Measurements from ENCODE around the gene PLIN4. TPM values are rescaled to one million over a fixed set of nuclear protein-coding genes. Genes with fewer than 3 reads are reported as not detected.

Gene PLIN4
- total and polyA plus RNA-seq, 8 donors: 3.5 to 64.7 (median 11.3) TPM

DNA sequence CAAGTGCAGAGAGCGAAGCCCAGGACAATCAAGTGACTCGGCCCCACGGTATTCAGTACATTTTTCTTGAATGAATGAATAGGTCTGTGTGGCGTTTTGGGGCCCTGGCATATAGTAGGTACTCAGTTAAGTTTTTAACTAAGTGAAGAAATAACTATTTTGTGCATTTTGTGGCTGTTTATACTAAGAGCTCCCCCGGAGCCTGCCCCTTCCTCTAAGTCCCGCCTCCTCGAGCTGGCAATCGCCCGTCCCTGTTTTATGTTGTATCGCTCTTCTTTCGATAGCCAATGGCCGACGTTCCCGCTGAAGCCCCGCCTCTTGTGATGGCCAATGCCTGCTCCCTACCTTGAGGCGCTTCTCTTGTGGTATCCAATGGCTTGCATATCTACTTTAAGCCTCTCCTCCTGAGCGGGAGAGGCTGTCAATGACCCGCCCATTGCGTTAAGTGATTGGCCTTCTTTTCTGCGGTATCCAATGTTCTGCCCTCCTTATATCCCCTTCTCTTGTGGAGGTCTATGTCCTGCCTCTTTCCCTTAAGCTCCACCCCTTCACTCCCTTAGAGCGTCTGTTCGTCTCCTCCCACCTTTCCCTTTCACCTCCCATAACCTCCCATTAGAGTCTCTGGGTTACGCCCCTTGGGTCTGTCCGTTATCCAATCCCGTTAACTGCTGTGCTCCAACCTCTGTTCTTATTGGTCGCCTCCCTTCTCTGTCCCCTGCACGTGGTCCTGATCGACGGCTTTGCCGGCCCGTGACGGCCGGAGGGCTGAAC is 46.7 kb downstream of the PLIN4 start:
- DNase-seq: peak; percentile 98 to 100
- H3K36me3 ChIP-seq: peaks cover 8 to 18% (median 16%) of the 10 kb centered on the region in 4 donors
- H3K4me3 ChIP-seq: peak overlapping the region; percentile 71 to 99 (median 88)
- peak overlapping the region; percentile 53 to 89 (median 88) for H3K27ac ChIP-seq
- 0 to 2% (median 1%) methylated on average over 33 of the region's 33 CpGs for WGBS, 5 donors
- H3K27me3 ChIP-seq: no peaks in the 10 kb centered on the region
- H3K9me3 ChIP-seq: no peaks in the 10 kb centered on the region
- intact Hi-C loops (cut with DNase I; ENCODE audit: low total_unique reads): no loop called here
- TF ChIP-seq, protein P1, sequence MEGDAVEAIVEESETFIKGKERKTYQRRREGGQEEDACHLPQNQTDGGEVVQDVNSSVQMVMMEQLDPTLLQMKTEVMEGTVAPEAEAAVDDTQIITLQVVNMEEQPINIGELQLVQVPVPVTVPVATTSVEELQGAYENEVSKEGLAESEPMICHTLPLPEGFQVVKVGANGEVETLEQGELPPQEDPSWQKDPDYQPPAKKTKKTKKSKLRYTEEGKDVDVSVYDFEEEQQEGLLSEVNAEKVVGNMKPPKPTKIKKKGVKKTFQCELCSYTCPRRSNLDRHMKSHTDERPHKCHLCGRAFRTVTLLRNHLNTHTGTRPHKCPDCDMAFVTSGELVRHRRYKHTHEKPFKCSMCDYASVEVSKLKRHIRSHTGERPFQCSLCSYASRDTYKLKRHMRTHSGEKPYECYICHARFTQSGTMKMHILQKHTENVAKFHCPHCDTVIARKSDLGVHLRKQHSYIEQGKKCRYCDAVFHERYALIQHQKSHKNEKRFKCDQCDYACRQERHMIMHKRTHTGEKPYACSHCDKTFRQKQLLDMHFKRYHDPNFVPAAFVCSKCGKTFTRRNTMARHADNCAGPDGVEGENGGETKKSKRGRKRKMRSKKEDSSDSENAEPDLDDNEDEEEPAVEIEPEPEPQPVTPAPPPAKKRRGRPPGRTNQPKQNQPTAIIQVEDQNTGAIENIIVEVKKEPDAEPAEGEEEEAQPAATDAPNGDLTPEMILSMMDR (IDR thresholded peaks at IDR 0.05): no peak
- TF ChIP-seq POLR2A (IDR thresholded peaks at IDR 0.05) (no peak), EP300 (IDR thresholded peaks at IDR 0.05) (no peak), POLR2AphosphoS5 (IDR thresholded peaks at IDR 0.05) (peak; percentile 26 to 71 (median 65))
- peaks cover 24 to 40% (median 31%) of the 10 kb centered on the region in 4 donors for H3K4me1 ChIP-seq

DNA sequence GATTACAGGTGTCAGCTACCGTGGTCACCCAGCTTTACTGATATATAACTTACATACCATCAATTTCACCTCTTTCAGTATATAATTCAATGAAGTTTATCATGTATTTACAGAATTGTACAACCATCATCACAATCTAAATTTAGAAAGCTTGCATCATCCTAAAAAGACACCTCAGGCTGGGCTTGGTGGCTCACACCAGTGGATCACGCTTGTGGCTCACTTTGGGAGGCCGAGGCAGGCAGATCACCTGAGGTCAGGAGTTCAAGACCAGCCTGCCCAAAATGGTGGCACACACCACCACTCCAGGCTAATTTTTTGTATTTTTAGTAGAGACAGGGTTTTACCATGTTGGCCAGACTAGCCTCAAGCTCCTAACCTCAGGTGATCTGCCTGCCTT is 50.5 kb downstream of the PLIN4 start:
- no peaks in the 10 kb centered on the region for H3K36me3 ChIP-seq
- no peak overlapping the region for H3K4me3 ChIP-seq
- no peak for DNase-seq
- TF ChIP-seq POLR2AphosphoS5 (IDR thresholded peaks at IDR 0.05): no peak
- no peak for TF ChIP-seq POLR2A (IDR thresholded peaks at IDR 0.05)
- TF ChIP-seq, protein P1 (IDR thresholded peaks at IDR 0.05): no peak
- no peak for TF ChIP-seq EP300 (IDR thresholded peaks at IDR 0.05)
- intact Hi-C loops (cut with DNase I; ENCODE audit: low total_unique reads): no loop called here
- H3K9me3 ChIP-seq: no peaks in the 10 kb centered on the region
- H3K4me1 ChIP-seq: peaks cover 3 to 15% (median 10%) of the 10 kb centered on the region in 4 donors
- H3K27me3 ChIP-seq: no peaks in the 10 kb centered on the region
- no peak overlapping the region for H3K27ac ChIP-seq
- 83 to 94% (median 90%) methylated on average over 3 of the region's 3 CpGs for WGBS, 5 donors

DNA sequence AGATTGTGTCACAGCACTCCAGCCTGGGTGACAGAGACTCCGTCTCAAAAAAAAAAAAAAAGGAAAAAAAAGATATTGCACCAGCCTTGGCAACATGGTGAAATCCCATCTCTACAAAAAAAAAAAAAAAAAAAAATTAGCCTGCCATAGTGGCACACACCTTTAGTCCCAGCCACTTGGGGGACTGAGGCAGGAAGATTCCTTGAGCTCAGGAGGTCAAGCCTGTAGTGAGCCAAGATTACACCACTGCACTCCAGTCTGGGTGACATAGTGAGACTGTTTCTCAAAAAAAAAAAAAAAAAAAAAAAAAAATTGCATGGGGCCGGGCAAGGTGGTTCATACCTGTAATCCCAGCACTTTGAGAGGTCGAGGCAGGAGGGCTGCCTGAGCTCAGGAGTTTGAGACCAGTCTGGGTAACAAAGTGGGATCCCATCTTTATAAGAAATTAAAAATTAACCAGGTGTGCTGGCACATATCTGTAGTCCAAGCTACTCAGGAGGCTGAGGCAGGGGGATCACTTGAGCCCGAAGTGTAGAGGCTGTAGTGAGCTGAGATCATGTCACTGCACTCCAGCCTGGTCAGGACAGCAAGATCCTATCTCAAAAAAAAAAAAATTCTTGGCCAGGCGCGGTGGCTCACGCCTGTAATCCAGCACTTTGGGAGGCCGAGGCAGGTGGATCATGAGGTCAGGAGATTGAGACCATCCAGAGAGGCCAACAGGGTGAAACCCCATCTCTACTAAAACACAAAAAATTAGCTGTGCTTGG is 53.3 kb downstream of the PLIN4 start:
- no peaks in the 10 kb centered on the region for H3K27me3 ChIP-seq
- H3K36me3 ChIP-seq: no peaks in the 10 kb centered on the region
- H3K27ac ChIP-seq: no peak overlapping the region
- intact Hi-C loops (cut with DNase I; ENCODE audit: low total_unique reads): no loop called here
- H3K9me3 ChIP-seq: no peaks in the 10 kb centered on the region
- WGBS, 5 donors: 75 to 83% (median 76%) methylated on average over 8 of the region's 8 CpGs
- no peak overlapping the region for H3K4me3 ChIP-seq
- DNase-seq: no peak
- H3K4me1 ChIP-seq: no peaks in the 10 kb centered on the region
- TF ChIP-seq, protein P1 (IDR thresholded peaks at IDR 0.05): no peak
- TF ChIP-seq POLR2AphosphoS5 (IDR thresholded peaks at IDR 0.05) (no peak), POLR2A (IDR thresholded peaks at IDR 0.05) (no peak), EP300 (IDR thresholded peaks at IDR 0.05) (no peak)

DNA sequence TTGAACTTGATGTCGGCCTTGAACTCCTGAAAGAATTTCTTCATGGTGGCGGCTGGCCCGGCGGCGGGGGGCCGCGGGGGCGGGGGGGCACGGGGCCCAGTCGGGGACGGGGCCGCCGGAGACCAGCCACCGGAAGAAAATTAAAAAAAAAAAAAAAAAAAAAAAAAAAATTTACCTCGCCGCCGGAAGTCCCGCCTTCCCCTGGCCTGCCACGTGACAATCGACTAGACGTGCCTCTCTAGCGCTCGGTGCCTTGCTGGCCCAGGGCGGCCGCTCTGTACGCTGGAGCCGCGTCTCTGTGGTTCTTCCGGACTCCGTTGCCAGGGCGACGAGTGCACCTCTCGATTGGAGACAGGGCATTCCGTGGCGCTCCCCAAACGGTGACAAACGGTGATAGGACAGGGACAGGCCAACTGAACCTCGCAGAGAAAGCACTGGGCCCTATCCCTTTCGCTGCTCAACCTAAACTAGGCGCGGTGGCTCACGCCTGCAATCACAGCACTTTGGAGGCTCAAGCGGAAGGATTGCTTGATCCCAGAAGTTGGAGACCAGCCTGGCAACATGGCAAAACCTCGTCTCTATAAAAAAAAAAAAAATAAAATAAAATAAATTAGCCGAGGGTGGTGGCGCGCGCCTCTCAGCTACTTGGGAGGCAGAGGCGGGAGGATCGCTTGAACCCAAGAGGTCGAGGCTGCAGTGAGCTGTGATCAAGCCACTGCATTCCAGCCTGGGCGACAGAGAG is 60.5 kb downstream of the PLIN4 start, which contains the start of gene UBXN6:
Gene UBXN6 (minus strand): TSS at position 141 of the 742 bp plus-strand sequence. CDS start 97 bp downstream, at position 44.
- H3K4me3 ChIP-seq: peak within 1 kb of the TSS; percentile 66 to 88 (median 80)
- peak within 1 kb of the TSS; percentile 83 to 93 (median 89) for H3K27ac ChIP-seq
- H3K9me3 ChIP-seq: no peaks in the 10 kb centered on the region
- TF ChIP-seq POLR2AphosphoS5 (IDR thresholded peaks at IDR 0.05): peak; percentile 44 to 87 (median 75)
- TF ChIP-seq, protein P1 (IDR thresholded peaks at IDR 0.05): peak in 1 of 7 experiments; percentile 13
- TF ChIP-seq EP300 (IDR thresholded peaks at IDR 0.05): no peak
- no peak for TF ChIP-seq POLR2A (IDR thresholded peaks at IDR 0.05)
- peaks cover 16 to 37% (median 30%) of the 10 kb centered on the region in 4 donors for H3K4me1 ChIP-seq
- H3K27me3 ChIP-seq: no peaks in the 10 kb centered on the region
- WGBS, 5 donors: 9 to 16% (median 10%) methylated on average over 38 to 52 of the region's 52 CpGs
- peak; percentile 98 to 99 for DNase-seq
- intact Hi-C loops (cut with DNase I; ENCODE audit: low total_unique reads): no loop called here
- peaks cover 14 to 23% (median 21%) of the 10 kb centered on the region in 4 donors for H3K36me3 ChIP-seq

Data from stomach (tissue), 9 donors.